NCI-H2227 (cell line): ENCODE data around the gene PRDX5.

Experiments
- DNase-seq: peaks from one replicate; lab custom pipeline; 2025; ENCODE audit not compliant: unreplicated experiment; lab: John Stamatoyannopoulos, UW

The PRDX5 gene

DNA sequence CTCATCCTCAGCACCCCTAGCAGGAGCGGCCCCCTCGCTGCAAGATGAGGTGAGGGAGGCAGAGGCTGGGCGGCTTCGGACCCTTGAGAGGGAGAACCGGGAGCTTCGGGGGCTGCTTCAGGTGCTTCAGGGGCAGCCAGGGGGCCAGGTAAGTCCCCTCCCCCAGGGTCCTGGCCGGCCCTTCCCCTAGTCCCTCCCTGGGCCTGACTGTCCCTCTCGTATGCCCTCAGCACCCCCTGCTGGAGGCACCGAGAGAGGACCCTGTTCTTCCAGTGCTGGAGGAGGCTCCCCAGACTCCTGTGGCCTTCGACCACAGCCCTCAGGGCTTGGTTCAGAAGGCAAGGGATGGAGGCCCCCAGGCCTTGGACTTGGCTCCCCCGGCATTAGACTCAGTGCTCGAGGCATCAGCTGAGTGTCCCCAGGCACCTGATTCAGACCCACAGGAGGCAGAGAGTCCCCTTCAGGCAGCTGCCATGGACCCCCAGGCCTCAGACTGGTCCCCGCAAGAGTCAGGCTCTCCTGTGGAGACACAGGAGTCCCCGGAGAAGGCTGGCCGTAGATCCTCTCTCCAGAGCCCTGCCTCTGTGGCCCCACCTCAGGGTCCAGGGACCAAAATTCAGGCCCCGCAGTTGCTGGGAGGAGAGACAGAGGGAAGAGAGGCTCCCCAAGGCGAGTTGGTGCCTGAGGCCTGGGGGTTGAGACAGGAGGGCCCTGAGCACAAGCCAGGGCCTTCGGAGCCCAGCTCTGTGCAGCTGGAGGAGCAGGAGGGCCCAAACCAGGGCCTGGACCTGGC is 26.0 kb downstream of the PRDX5 start:
- DNase-seq: no peak

DNA sequence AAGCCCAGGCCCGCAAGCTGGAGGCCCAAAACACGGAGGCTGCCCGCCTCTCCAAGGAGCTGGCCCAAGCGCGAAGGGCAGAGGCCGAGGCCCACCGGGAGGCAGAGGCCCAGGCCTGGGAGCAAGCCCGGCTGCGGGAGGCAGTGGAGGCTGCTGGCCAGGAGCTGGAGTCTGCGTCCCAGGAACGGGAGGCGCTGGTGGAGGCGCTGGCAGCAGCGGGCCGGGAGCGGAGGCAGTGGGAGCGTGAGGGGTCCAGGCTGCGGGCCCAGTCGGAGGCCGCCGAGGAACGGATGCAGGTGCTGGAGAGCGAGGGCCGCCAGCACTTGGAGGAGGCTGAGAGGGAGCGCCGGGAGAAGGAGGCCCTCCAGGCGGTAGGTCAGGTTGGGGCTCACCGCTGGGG is 26.9 kb downstream of the PRDX5 start:
- no peak for DNase-seq

DNA sequence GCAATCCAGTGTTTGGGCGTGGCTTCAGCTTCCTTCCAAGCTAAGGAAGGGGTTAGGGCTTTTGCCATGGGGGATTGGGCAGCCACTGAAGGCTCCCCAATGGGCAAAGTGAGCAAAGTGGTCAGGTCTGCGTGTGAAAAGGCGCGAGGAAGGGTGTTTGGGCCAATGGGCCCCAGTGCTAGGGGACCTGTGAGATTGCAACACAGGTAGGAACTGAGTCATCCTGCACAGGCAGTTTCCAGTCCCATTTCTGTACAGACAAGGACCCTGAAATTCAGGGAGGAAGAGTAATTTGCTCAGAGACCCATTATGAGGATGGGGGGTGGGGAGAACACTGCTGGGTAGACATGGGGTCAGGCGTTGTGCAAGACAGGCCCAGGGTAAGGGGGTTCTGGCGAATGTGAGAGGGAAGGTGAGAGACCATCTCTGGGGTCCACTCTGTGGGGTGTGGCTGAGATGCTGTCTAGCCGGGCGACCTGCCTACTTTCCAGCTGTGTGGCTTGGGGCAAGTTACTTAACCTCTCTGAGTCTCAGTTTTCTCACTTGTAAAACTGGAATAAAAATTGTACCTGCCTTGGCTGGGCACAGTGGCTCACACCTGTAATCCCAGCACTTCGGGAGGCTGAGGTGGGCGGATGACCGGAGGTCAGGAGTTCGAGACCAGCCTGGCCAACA is 29.4 kb downstream of the PRDX5 start:
- DNase-seq: no peak

DNA sequence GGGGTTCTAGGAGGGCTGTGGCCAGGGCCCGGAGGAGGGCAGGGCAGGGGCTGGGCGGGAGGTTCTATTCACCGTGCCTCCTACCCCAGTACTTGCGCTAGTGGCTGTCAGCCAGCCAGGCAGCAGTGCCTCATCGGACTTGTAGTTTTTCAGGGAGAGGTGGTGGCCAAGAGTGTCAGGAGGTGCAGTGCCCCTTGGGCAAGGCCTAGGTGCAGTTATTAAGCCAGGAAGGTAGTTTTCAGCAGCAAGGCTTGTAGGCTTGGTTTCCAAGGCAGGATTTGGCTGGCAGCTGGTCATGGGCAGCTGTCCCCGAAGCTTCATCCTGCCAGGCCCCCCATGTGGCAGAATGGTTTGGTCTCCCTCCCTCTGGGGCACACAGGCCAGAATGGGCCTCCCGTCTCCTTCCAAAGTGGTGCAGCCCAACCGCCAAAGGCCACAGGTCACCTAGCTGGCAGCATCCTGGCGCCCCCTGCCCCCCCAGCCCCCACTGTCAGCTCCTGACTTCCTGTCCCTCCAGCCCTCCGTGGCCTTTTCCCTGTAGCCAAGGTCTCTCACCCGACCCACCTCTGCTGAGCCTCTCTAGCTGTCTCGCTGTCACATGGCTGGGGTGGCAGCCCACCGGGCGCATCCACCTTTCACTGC is 30.6 kb downstream of the PRDX5 start:
- DNase-seq: no peak

DNA sequence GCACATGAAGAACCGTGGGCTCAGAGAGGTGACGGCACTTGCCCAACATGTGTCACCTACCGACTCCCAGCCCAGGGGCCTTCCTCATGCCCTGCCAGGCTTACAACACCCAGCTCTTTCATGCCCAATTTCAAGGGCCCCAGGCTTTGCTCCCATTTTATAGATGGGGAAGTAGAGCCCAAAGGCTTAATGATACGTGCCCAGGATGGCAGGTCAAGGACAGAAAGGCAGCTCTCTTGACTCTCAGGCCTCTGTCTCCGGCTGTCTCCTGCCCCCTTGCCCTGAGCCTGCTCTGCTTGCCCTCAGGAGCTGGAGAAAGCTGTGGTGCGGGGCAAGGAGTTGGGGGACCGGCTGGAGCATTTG is 31.1 kb downstream of the PRDX5 start:
- DNase-seq: no peak

DNA sequence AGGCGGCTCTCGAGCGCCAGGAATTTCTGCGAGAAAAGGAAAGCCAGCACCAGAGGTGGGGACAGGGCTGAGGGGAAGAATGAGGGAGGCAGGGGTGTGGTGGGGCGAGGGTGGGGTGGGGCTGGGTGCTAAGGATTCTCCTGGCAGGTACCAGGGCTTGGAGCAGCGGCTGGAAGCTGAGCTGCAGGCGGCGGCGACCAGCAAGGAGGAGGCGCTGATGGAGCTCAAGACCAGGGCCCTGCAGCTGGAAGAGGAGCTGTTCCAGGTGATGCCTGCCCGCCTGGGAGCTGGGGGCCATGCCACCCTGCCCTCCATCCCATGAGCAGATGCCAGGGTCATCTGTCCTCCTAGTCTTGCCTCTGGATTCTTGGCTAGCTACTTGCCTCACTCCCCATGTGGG is 31.5 kb downstream of the PRDX5 start:
- DNase-seq: no peak

DNA sequence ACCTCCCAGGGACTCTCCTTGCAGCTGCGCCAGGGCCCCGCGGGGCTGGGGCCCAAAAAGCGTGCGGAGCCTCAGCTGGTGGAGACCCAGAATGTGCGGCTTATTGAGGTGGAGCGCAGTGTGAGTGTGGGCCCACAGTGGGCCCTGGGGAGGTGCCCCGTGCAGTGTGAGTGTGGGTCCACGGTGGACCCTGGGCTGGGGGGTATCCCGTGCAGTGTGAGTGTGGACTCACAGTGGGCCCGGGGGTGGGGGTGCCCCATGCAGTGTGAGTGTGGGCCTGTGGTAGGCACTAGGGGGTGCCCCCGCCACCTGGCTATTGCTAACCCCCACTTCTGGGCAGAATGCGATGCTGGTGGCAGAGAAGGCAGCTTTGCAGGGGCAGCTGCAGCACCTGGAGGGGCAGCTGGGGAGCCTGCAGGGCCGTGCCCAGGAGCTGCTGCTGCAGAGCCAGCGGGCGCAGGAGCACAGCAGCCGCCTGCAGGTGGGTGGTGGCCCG is 33.3 kb downstream of the PRDX5 start:
- DNase-seq: no peak

DNA sequence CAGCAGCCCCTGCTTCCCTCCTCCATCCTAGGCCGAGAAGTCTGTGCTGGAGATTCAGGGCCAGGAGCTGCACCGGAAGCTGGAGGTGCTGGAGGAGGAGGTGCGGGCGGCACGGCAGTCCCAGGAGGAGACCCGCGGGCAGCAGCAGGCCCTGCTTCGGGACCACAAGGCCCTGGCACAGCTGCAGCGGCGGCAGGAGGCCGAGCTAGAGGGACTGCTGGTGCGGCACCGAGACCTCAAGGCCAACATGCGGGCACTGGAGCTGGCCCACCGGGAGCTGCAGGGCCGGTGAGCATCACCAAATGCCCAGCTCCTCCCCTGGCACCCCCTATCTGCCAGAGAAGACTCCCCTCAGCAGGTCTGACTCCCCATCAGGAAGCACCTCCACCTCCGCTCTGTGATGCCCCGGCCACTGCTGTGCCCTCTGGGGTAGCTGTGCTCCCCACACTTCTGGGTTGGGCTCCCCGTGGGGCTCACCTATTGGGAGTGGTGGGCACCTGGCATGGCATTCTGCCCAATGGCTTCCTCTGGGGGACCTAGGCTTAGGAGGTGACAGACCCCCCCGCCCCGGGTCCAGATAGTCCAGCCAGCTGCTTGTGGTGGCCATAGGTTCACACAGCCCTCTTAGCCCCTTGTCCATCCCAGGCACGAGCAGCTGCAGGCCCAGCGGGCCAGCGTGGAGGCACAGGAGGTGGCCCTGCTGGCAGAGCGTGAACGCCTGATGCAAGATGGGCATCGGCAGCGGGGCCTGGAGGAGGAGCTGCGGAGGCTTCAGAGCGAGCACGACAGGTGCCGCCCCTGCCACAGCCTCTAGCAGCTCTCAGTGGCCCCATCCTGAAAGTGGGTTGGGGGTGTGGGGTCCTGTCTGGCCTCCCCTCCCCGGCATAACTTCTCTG is 34.4 kb downstream of the PRDX5 start:
- DNase-seq: no peak

DNA sequence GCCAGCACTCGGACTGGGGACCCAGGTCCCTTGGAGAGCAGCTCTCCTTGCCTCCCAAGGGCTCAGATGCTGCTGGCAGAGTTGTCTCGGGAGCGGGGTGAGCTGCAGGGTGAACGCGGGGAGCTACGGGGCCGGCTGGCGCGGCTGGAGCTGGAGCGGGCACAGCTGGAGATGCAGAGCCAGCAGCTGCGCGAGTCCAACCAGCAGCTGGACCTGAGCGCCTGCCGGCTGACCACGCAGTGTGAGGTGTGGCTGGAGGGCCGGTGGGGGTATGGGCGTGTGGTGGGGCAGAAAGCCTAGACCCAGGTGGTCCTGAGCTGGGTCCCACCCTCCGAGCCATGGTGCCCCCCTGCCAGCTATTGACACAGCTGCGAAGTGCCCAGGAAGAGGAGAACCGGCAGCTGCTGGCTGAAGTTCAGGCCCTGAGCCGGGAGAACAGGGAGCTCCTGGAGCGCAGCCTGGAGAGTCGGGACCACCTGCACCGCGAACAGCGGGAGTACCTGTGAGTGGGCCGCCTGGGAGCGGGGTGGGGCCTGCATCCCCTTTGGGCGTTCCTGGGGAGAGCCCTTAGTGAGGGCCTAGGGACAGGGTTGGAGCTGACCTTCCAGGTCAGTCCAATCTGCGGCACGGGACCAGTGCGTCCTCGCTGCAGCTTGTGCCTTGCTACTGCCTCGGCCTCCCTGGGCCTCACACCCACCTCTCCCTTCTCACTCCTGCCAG is 35.2 kb downstream of the PRDX5 start:
- peak; percentile 25 for DNase-seq

DNA sequence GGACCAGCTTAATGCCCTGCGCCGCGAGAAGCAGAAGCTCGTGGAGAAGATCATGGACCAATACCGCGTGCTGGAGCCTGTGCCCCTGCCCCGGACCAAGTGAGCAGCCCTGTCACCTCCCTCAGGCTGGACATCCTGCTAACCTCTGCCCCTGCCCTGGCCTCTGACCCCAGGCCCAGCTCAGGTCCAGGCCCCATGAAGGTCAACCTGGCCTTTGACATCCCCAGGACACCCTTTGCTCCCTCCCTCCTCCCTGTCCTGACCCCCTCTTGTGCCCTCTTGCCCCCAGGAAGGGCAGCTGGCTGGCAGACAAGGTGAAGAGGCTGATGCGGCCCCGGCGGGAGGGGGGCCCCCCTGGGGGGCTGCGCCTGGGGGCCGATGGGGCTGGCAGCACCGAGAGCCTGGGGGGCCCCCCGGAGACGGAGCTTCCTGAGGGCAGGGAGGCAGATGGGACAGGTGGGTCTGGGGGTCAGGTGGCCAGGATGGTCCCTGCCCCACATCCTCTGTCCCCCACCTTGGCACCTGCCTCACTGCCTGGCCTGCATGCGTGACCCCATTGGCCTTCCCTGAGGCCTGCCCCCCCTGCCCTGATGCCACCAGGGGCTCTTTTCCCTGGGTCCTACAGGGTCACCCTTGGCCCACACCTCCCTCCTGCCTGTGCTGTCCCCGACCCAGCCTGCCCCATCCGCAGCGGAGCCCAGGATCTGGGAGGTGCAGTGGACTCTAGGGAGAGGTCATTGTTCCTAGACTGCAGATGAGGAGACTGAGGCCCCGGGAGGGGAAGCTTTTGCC is 36.0 kb downstream of the PRDX5 start:
- no peak for DNase-seq

DNA sequence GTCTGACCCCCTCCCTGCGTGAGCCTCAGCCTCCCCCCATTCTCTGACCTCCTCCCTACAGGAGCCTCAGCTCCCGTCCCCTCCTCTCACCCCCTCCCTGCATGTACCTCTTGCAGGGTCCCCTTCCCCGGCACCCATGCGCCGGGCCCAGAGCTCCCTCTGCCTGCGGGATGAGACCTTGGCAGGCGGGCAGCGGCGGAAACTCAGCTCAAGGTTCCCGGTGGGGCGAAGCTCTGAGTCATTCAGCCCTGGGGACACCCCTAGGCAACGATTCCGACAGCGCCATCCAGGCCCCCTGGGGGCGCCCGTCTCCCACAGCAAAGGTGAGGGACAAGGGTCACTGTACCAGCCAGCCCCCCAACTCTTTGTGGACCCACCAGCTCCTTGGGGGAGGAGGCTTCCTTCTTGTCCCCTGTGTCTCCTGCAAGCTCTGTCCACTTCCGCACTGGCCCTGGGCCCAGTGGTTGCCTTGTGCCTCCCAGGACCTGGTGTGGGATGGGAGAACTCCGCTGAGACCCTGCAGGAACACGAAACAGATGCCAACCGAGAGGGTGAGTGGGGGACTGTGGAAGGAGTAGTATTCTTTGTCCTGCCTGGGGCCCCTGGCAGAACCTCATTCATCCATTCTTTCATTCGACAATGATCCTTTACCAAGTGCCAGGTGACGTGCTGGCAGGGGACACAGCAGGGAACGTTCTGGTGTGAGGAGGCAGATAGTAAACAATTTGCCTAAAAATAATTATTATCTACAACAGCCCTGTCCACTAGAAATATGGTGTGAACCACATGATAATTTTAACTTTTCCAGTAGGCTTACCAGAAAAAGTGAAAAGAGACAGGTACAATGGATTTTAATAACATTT is 37.4 kb downstream of the PRDX5 start:
- peak; percentile 39 for DNase-seq

DNA sequence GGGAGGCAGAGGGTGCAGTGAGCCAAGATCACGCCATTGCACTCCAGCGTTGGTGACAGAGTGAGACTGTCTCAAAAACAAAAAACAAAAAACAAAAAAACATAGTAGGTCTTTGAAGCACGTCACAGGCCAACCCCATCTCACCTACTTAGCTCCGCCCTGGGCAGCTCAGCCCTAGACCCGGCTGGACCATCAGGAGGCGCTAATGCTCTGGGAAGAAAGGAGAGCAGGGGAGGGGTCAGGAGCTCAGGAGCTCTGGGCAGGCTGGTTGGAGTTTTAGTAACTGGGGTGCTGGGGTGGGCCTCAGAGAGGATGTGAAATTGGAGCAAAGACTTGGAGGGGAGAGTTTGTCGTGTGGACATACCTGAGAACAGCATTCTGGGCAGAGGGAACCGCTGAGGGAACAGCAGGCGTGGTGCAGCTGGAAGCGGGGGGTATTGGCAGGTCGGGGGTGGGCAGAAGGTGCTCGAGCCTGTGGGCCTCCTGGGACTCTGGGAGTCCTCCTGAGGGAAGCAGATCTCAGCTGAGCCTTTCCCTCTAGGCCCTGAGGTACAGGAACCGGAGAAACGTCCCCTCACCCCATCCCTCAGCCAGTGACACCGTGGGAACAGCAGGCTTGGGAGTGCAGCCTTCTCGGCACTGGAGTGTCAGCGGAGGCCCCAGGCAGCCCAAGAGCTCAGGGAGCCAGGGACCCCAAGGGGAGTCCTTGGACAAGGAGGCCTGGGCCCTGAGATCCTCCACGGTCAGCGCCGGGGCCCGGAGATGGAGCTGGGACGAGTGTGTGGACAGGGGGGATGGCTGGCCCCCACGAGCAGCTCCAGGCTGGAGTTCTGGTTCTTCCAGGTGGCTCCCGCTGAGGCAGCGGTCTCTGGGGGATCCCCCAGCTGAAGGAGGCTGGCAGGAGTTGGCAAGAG is 38.8 kb downstream of the PRDX5 start:
- DNase-seq: peak; percentile 59

DNA sequence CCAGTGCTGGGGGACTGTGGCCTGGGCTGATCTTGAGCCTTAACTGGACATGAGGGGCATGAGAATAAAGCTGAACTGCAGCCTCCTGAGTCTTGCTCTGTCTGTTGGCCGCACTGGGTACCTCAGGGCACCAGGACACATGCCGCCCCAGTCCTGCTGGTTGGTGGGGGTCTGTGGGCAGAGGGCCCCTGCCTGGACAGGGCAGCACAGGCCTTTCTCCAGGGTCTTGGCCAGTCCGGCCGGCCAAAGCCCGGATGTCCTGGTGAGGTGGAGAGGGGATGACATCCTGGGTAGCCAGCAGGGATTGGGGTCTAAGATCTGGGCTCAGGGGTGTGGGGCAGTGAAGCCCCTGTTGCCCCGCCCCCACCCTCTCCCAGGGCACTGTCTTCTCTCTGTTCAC is 39.5 kb downstream of the PRDX5 start:
- no peak for DNase-seq

DNA sequence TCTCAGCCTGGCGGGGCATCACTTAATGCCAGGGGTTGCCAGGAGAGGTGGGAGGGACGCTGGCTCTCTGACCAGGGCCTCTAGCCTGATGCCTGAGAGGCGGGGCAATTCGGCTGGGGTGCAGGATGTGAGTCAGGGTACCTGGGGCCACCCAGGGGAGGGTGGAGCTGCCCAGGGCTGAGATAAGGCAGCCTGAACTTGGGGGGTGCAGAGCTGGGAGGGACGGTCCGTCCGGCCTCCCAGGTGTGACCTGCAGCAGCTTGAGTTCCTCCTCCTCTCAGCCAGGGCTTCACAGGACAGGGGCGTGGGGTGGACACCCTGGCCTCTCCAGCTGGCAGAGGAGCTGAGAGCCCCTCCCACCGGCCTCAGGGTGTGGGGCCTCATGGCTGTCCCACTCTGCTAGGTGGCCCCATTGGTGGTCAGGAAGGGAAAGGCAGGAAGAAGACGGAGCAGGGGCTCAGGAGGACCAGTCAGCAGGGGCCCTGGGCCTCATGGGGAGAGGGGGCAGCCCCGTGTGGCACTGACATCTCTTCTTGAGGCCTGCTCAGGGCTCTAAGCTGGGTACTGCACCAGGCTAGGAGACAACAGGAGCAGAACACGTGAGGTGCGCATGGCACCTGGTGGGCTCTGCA is 40.1 kb downstream of the PRDX5 start:
- no peak for DNase-seq

DNA sequence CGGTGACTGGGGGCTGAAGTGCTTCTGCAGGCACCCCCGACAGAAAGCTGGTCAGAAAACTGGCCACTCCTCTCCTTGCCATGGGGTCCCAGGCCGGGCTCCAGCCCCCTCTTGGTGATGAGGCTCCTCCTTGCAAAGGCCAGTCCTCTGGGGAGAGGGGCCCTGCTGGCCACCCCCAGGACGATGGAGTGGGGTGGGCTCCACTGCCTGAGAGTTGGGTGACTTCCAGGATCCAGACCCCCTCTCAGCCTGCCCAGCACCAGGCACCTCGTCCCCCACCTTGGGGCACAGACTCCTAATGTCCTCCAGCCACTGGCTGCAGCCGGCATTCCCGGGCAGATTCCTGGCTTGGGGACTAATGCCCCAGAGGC is 40.6 kb downstream of the PRDX5 start:
- no peak for DNase-seq

DNA sequence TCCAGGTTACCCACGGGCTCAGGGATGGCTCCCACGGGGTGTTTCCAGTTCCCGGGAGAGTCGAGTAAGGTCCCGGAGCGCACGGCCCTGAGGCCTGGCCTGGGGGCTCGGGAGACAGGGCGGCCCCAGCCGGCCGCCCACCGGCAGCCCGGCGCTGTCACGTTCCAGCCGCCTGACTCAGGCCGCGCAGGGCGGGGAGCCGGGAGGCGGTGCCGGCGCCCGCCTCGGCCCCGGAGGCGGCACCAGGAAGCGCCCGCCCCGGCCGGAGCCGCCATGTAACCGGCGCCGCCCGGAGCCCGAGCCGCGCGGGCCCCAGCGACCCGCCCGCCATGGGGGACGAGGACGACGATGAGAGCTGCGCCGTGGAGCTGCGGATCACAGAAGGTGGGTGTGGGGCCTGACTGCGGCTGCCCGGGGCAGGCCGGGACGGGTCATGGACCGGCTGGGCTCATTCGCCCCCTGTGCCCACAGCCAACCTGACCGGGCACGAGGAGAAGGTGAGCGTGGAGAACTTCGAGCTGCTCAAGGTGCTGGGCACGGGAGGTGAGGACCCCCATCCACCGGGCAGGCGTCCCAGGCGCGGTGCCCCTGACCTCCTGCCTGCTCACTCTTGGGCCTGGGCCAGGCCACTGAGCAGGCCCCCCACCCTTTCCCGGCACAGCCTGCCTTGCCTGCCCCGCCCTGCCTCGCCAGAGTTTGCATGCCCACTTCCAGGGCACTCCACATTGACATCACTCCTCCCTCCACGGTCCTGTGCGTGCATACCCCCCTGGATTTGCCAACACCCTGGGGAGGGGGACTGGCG is 41.2 kb downstream of the PRDX5 start, which contains the start of gene RPS6KA4:
Gene RPS6KA4 (plus strand): TSS at position 256 of the 805 bp plus-strand sequence. CDS start 74 bp downstream, at position 330.
- DNase-seq: peak; percentile 76
